ENCODE data around the gene KIAA1217.

DNA sequence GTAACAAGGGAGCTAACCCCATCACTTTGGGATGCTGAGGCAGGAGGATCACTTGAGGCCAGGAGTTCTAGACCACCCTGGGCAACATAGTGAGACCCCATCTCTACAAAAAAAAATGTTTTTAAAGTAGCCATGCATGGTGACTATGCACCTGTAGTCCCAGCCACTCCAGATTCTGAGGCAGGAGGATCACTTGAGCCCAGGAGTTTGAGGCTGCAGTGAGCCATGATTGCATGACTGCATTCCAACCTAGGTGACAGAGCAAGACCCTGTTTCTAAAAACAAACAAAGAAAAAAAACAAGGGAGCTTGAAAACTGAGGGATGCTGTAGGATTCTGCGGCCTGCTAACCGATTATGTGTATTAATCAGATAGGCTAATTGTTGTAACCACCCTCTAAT lies 4.9 kb downstream of the KIAA1217 start:
- TF ChIP-seq, protein P1, sequence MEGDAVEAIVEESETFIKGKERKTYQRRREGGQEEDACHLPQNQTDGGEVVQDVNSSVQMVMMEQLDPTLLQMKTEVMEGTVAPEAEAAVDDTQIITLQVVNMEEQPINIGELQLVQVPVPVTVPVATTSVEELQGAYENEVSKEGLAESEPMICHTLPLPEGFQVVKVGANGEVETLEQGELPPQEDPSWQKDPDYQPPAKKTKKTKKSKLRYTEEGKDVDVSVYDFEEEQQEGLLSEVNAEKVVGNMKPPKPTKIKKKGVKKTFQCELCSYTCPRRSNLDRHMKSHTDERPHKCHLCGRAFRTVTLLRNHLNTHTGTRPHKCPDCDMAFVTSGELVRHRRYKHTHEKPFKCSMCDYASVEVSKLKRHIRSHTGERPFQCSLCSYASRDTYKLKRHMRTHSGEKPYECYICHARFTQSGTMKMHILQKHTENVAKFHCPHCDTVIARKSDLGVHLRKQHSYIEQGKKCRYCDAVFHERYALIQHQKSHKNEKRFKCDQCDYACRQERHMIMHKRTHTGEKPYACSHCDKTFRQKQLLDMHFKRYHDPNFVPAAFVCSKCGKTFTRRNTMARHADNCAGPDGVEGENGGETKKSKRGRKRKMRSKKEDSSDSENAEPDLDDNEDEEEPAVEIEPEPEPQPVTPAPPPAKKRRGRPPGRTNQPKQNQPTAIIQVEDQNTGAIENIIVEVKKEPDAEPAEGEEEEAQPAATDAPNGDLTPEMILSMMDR (conservative IDR thresholded peaks at IDR 0.05; ENCODE audit: low read length) = no peak
- no peak for TF ChIP-seq EZH2phosphoT487 (IDR thresholded peaks at IDR 0.05; ENCODE audit: borderline replicate concordance)
